Coronary artery (tissue), 2 donors: Measurements from ENCODE around the gene PTPRR.

ENCODE experiments used
- DNase-seq: peaks from one replicate; pipeline ENCODE4 v3.0.0-alpha.2; 2017; ENCODE audit warnings: low spot score
- H3K27ac ChIP-seq, 2 donors: fragments of 200-600 bp; sonication (generic); one replicate each; pipeline ENCODE4 v1.5.1; 2016 to 2019
- H3K4me3 ChIP-seq: fragments of 200-600 bp; sonication (generic); 2 replicates; pipeline ENCODE4 v1.5.1; 2016; ENCODE audit warnings: mild to moderate bottlenecking, moderate library complexity
- TF ChIP-seq, protein P1 (sequence below): fragments of 200-600 bp; sonication (generic); IDR thresholded peaks from one replicate; pipeline ENCODE4 v1.5.1; 2019; ENCODE audit warnings: antibody characterized with exemption

PTPRR gene

GRCh38 chr12:70638639-70639360, 281.7 kb downstream of the PTPRR start:
- TF ChIP-seq, protein P1, sequence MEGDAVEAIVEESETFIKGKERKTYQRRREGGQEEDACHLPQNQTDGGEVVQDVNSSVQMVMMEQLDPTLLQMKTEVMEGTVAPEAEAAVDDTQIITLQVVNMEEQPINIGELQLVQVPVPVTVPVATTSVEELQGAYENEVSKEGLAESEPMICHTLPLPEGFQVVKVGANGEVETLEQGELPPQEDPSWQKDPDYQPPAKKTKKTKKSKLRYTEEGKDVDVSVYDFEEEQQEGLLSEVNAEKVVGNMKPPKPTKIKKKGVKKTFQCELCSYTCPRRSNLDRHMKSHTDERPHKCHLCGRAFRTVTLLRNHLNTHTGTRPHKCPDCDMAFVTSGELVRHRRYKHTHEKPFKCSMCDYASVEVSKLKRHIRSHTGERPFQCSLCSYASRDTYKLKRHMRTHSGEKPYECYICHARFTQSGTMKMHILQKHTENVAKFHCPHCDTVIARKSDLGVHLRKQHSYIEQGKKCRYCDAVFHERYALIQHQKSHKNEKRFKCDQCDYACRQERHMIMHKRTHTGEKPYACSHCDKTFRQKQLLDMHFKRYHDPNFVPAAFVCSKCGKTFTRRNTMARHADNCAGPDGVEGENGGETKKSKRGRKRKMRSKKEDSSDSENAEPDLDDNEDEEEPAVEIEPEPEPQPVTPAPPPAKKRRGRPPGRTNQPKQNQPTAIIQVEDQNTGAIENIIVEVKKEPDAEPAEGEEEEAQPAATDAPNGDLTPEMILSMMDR = no peak
- no peak for DNase-seq

GRCh38 chr12:70637303-70638085, 283.0 kb downstream of the PTPRR start, which contains the start of gene PTPRB:
Gene PTPRB, minus strand, starts transcription at chr12:70637429. Its CDS starts 34 bp downstream, at chr12:70637395.
- H3K4me3 ChIP-seq = peak within 1 kb of the TSS; percentile 32
- H3K27ac ChIP-seq = peak within 1 kb of the TSS in 1 of 2 donors; percentile 24
- TF ChIP-seq, protein P1 = no peak
- DNase-seq = no peak

More at GRCh38 chr12:70638639-70639360, 281.7 kb downstream of the PTPRR start:
- Histone ChIP-seq H3K27ac (no peak overlapping the region), H3K4me3 (no peak overlapping the region)

- Histone ChIP-seq H3K27ac (peak overlapping the region in 1 of 2 donors; percentile 32), H3K4me3 (peak overlapping the region; percentile 44)
- DNase-seq = no peak
- TF ChIP-seq, protein P1 = no peak
Measured at GRCh38 chr12:70635755-70636154, 284.8 kb downstream of the PTPRR start.

GRCh38 chr12:70628701-70629480, 291.6 kb downstream of the PTPRR start:
- H3K4me3 ChIP-seq = no peak overlapping the region
- DNase-seq = no peak
- H3K27ac ChIP-seq = no peak overlapping the region
- TF ChIP-seq, protein P1 = no peak

GRCh38 chr12:70627677-70628076, 292.9 kb downstream of the PTPRR start:
- TF ChIP-seq, protein P1 = no peak
- Histone ChIP-seq H3K27ac (no peak overlapping the region), H3K4me3 (peak overlapping the region; percentile 22)
- DNase-seq = no peak

DNA sequence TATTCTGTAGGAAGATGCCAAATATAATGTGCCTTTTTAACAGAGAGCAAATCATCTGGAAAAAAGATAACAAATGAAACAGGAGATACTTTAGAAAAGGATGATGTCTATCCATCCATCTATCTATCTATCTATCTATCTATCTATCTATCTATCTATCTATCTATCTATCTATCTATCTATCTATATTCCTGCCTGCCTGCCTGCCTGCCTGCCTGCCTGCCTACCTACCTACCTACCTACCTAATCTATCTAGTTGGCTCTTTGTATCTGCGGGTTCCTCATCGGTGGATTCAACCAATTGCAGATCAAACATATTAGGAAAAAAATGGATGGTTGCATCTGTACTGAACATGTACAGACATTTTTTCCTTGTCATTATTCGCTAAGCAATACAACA, 294.4 kb downstream of the PTPRR start:
- no peak overlapping the region for H3K27ac ChIP-seq
- no peak overlapping the region for H3K4me3 ChIP-seq
- DNase-seq = no peak
- TF ChIP-seq, protein P1 = no peak
